PC-3 (cell line): ENCODE results near the gene SMCO4. TPM values are rescaled to one million over a fixed set of nuclear protein-coding genes. Genes with fewer than 3 reads are reported as not detected.
"Not testable (repeated sequence)": the region's sequence is repeated elsewhere in the genome, so short reads cannot be mapped to it uniquely, and the experiment has no call there.

ENCODE experiments used
- ATAC-seq: fragments of 200-7000 bp; cut with Tn5 transposase; 2 replicates; pipeline ENCODE4 v1.9.1; 2020; ENCODE audit warnings: mild to moderate bottlenecking, moderate library complexity
- BruUV-seq: library from RNA; stranded (reverse); fragments of 400-500 nt; replicated peaks from 2 replicates; lab custom pipeline; 2021; lab: Mats Ljungman, UMichigan
- CTCF ChIA-PET: fragments of 300-600 bp; sonication (Branson Sonifier 250); formaldehyde crosslinking; loops from one replicate; lab custom pipeline; 2022; ENCODE audit warnings: antibody characterized with exemption; lab: Charles Lee
- POLR2A ChIA-PET: fragments of 300-600 bp; sonication (Branson Sonifier 250); formaldehyde crosslinking; loops from one replicate; lab custom pipeline; 2022; ENCODE audit warnings: antibody characterized with exemption; ENCODE audit not compliant: unreplicated experiment; lab: Charles Lee
- DNase-seq: peaks from one replicate; pipeline ENCODE4 v3.0.0-alpha.2; 2015
- H2AFZ ChIP-seq: fragments of 300-600 bp; sonication (generic); 2 replicates; pipeline ENCODE4 v1.6.0; 2016; ENCODE audit warnings: antibody characterized with exemption, low read length
- H3F3A ChIP-seq: fragments of 300-600 bp; sonication (generic); one replicate; pipeline ENCODE4 v1.6.0; 2017; ENCODE audit warnings: antibody characterized with exemption, low read length, control low read depth, mild to moderate bottlenecking; ENCODE audit not compliant: unreplicated experiment
- H3K27ac ChIP-seq: fragments of 300-600 bp; sonication (generic); 2 replicates; pipeline ENCODE4 v1.5.1; 2016; ENCODE audit warnings: mild to moderate bottlenecking, low read length
- H3K27me3 ChIP-seq: fragments of 300-600 bp; sonication (generic); 2 replicates; pipeline ENCODE4 v1.6.1; 2016; ENCODE audit warnings: low read length, mixed read lengths
- H3K36me3 ChIP-seq: fragments of 300-600 bp; sonication (generic); 2 replicates; pipeline ENCODE4 v1.6.1; 2016; ENCODE audit warnings: low read depth, mixed run types, low read length, mixed read lengths
- H3K4me1 ChIP-seq: fragments of 300-600 bp; sonication (generic); 2 replicates; pipeline ENCODE4 v1.5.1; 2016; ENCODE audit warnings: low read length; ENCODE audit not compliant: insufficient read depth
- H3K4me2 ChIP-seq: fragments of 300-600 bp; sonication (generic); 2 replicates; pipeline ENCODE4 v1.6.0; 2016; ENCODE audit warnings: low read length
- H3K4me3 ChIP-seq: fragments of 300-600 bp; sonication (generic); 2 replicates; pipeline ENCODE4 v1.5.1; 2016; ENCODE audit warnings: mild to moderate bottlenecking, low read length, mixed read lengths
- H3K79me2 ChIP-seq: fragments of 300-600 bp; sonication (generic); 2 replicates; pipeline ENCODE4 v1.6.1; 2017; ENCODE audit warnings: low read length, mixed read lengths
- H3K9ac ChIP-seq: fragments of 300-600 bp; sonication (generic); 2 replicates; pipeline ENCODE4 v1.6.0; 2016; ENCODE audit warnings: mild to moderate bottlenecking, low read length
- H3K9me2 ChIP-seq: fragments of 300-600 bp; sonication (generic); replicated peaks from 2 replicates; pipeline ENCODE4 v1.6.1; 2016; ENCODE audit warnings: mixed run types, low read length, mixed read lengths
- H3K9me3 ChIP-seq: fragments of 300-600 bp; sonication (generic); 2 replicates; pipeline ENCODE4 v1.6.1; 2016; ENCODE audit warnings: low read length, mixed read lengths
- H4K20me1 ChIP-seq: fragments of 300-600 bp; sonication (generic); 2 replicates; pipeline ENCODE4 v1.6.1; 2016; ENCODE audit warnings: low read length, mixed read lengths
- CTCF ChIP-seq: fragments of 300-600 bp; sonication (generic); conservative IDR thresholded peaks from 2 replicates; pipeline ENCODE4 v1.5.1; 2017; ENCODE audit warnings: antibody characterized with exemption, low read depth, mild to moderate bottlenecking, low read length
- EZH2 ChIP-seq: fragments of 300-600 bp; sonication (generic); IDR thresholded peaks from one replicate; pipeline ENCODE4 v1.6.1; 2017; ENCODE audit warnings: antibody characterized with exemption, mild to moderate bottlenecking, low read length; ENCODE audit not compliant: unreplicated experiment
- EZH2phosphoT487 ChIP-seq: fragments of 300-600 bp; sonication (generic); IDR thresholded peaks from 2 replicates; pipeline ENCODE4 v1.6.1; 2018; ENCODE audit warnings: mild to moderate bottlenecking, antibody characterized with exemption, low read length, borderline replicate concordance
- intact Hi-C: fragments of 100-400 bp; cut with micrococcal nuclease; formaldehyde crosslinking; loops from 2 replicates; pipeline ENCODE4 v1.9.0; 2023
- total RNA-seq: library from RNA; depleted of rRNA; stranded (reverse); fragments of >200 nt; gene quantifications from 2 replicates; pipeline ENCODE4 v1.2.3, GENCODE V29; 2014

SMCO4 gene
- total RNA-seq, 1 experiment from 2014 or later: 23.0 TPM

- Histone ChIP-seq H3F3A (no peaks in the 10 kb centered on the region), H3K27ac (peak overlapping the region; percentile 24), H3K4me2 (no peak overlapping the region), H4K20me1 (no peaks in the 10 kb centered on the region), H3K4me1 (peaks cover 24% of the 10 kb centered on the region), H2AFZ (no peak overlapping the region), H3K9me3 (no peaks in the 10 kb centered on the region), H3K27me3 (no peaks in the 10 kb centered on the region), H3K36me3 (no peaks in the 10 kb centered on the region), H3K9me2 (no peaks in the 10 kb centered on the region), H3K9ac (no peak overlapping the region), H3K79me2 (no peaks in the 10 kb centered on the region), H3K4me3 (no peak overlapping the region)
- BruUV-seq: no TSS peak
- no peak for TF ChIP-seq EZH2
- intact Hi-C loops: loop anchor here (5.0 kb wide), 1 partner anchor 70 kb away; no protein-coding TSS in a partner anchor
- ATAC-seq (peak; percentile 77), DNase-seq (peak; percentile 82)
- ChIA-PET POLR2A (no interaction called here), CTCF (no interaction called here)
These were observed 34.1 kb upstream of the SMCO4 start for GRCh38 chr11:93577286-93577685.

- DNase-seq: peak; percentile 28
These were observed 33.7 kb upstream of the SMCO4 start for GRCh38 chr11:93576870-93577269.

GRCh38 chr11:93574638-93575220 is 31.5 kb upstream of the SMCO4 start:
- BruUV-seq: no TSS peak
- Histone ChIP-seq H3K79me2 (no peaks in the 10 kb centered on the region), H3K36me3 (no peaks in the 10 kb centered on the region), H3K4me3 (no peak overlapping the region), H3K9ac (no peak overlapping the region), H3K9me2 (no peaks in the 10 kb centered on the region), H4K20me1 (no peaks in the 10 kb centered on the region), H3K4me1 (peaks cover 41% of the 10 kb centered on the region), H3K27me3 (no peaks in the 10 kb centered on the region), H3K27ac (no peak overlapping the region), H3K9me3 (no peaks in the 10 kb centered on the region), H3F3A (no peaks in the 10 kb centered on the region), H3K4me2 (no peak overlapping the region), H2AFZ (no peak overlapping the region)
- TF ChIP-seq CTCF: no peak
- TF ChIP-seq EZH2: no peak
- no peak for TF ChIP-seq EZH2phosphoT487
- intact Hi-C loops: loop anchor here (5.0 kb wide), 1 partner anchor 73 kb away; no protein-coding TSS in a partner anchor
- ChIA-PET CTCF (no interaction called here), POLR2A (no interaction called here)
- ATAC-seq (no peak), DNase-seq (no peak)

More at GRCh38 chr11:93576870-93577269, 33.7 kb upstream of the SMCO4 start:
- H3K36me3 ChIP-seq, CTCF ChIA-PET, H3F3A ChIP-seq, H3K9ac ChIP-seq, H3K79me2 ChIP-seq, H2AFZ ChIP-seq, H3K4me3 ChIP-seq, ATAC-seq, H3K9me2 ChIP-seq, H4K20me1 ChIP-seq, POLR2A ChIA-PET, H3K9me3 ChIP-seq, BruUV-seq, H3K4me2 ChIP-seq, H3K27me3 ChIP-seq: not testable (repeated sequence)
- intact Hi-C loops: loop anchor here (5.0 kb wide), 1 partner anchor 70 kb away; no protein-coding TSS in a partner anchor
- Histone ChIP-seq H3K4me1 (peaks cover 28% of the 10 kb centered on the region), H3K27ac (peak overlapping the region; percentile 24)
